NCI-H2171 (cell line): ENCODE data around the gene ARL3.
"Not testable (repeated sequence)": the region's sequence is repeated elsewhere in the genome, so short reads cannot be mapped to it uniquely, and the experiment has no call there.

ENCODE experiments used
- DNase-seq: peaks from one replicate; lab custom pipeline; 2025; lab: John Stamatoyannopoulos, UW

The ARL3 gene

DNA sequence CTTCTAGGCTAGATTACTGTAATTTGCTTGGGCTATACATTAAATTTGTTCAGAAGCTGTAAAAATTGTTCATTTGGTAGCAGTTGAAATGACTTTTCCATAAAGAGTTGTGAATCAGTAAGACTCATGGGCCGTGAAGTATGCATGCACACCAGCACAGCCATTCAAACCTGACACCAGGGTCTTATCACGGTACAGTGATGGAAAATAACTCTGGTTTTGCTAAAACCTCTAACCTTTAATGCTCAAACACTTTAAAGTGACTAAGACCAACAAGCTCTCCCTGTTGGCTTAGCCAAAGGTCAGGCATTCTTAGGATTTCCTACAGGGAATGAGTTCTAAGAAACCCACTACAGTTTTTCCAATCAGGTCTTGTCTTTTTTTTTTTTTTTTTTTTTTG lies 11.5 kb downstream of the ARL3 start:
- DNase-seq = no peak

DNA sequence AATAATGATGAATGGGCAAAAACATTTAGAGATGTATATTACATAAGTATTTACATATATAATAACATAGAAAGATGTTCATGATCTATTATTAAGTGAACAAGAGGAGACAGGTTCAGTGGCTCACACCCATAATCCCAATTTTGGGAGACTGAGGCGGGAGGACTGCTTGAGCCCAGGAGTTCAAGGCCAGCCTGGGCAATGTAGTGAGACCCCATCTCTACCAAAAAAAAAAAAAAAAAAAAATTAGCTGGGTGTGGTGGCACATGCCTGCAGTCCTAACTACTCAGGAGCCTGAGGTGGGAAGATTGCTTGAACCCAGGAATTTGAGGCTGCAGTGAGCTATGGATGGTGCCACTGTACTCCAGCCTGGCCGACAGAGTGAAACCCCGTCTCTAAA lies 12.4 kb downstream of the ARL3 start:
- no peak for DNase-seq

DNA sequence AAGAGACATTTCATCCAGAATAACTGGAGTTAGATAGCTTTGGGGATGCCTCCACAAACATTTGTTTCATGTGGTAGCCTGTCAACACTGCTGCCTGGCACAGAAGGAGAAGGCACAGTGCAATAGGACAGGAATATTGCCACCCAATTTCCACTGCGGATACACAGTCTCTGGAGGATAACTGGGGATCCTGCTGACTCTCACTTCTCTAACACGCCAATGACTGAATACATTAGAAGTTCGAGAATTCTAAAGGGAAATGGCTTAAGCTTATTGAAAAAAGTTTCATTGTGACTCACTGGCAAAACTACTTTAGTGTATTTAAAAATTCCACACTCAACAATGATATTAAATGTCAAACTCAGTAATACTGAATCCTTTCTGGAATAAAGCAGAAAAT lies 12.9 kb downstream of the ARL3 start:
- DNase-seq = no peak

DNA sequence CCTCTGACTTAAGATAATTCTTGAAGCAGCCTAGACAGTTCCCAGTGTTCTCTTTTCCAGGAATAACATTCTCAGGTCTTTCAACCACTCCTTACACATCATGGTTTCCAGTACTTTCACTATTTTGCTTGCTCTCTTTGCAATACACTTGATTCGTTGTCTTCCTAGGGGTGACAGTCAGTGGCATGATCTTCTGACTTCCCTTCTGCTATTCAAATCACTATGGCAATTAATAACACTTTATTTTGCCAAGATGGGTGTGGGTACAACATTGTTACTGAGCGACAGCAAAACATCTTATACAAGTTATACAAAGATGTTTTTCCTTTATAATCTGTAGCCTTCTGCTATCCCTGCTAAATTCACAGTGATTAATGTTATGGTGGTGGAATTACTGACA lies 15.3 kb downstream of the ARL3 start:
- DNase-seq = no peak

DNA sequence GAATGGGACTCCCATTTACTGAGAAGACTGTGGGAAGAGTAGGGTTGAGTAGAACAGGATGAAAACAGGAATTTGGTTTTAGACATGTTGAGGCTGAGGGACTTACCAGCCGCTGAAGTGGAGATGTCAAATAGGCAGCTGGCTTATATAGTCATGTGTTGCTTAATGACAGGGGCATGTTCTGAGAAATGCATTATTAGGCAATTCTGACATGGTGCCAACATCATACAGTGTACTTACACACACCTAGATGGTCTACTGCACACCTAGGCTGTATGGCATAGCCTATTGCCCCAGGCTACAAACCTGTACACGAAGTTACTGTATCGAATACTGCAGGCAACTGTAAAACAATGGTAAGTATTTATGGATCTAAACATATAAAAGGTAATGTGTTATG lies 17.5 kb downstream of the ARL3 start:
- no peak for DNase-seq

DNA sequence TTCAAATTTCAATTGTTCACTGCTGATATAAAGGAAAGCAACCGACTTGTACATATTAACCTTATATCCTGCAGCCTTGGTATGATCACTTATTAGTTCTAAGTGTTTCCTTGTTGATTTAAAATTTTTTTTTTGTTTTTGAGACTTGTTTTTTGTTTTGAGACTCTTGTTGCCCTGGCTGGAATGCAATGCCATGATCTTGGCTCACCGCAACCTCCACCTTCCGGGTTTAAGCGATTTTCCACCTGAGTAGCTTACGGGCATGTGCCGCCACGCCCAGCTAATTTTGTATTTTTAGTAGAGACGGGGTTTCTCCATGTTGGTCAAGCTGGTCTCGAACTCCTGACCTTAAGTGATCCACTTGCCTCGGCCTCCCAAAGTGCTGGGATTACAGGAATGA lies 18.8 kb downstream of the ARL3 start:
- not testable (repeated sequence) for DNase-seq

DNA sequence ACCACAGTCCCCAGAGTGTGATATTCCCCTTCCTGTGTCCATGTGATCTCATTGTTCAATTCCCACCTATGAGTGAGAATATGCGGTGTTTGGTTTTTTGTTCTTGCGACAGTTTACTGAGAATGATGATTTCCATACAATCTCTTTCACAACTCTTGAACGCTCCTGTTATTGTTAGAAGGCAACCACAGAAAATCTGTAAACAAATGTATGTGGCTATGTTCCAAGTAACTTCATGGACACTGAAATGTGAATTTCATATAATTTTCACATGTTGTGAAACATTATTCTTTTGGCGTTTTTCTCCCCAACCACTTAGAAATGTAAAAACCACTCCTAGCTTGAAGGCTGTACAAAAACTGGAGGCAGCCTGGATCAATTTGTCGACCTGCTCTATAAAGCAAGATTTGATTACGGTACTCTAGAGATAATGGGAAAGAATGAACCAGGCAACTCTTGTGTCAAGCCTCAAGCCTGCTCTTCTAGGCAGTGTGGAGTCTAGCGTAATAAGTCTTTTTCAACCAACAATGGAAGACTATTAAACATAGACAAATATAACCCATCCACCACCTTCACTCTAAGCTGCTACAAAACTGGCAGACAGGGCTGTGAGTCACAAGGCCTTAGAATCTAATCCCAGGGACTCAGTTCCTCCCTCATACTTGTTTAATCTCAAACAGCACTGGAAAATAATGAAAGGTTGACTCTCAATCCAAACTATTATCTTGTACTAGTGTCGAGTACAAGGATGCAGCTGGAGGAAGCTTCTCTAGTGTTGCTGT lies 22.7 kb downstream of the ARL3 start:
- no peak for DNase-seq

DNA sequence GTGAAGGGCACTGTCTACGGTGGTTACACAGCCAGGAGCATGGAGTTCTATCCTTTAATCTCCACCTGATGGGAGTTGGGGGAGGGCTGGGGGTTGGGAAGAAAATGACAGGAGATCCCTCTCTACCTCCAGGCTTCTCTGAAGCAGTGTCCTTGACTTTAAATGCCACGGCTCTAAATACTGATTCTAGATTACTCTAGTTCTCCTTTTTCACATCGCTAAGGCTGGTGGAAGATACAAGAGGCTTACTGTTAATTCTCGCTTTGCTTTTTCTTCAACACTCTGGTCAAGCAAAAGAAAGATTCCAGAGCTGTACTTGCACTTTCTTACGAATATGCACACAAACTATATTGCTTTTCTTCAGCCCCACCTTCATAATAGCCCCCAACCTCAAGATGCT lies 30.5 kb downstream of the ARL3 start:
- DNase-seq = no peak

DNA sequence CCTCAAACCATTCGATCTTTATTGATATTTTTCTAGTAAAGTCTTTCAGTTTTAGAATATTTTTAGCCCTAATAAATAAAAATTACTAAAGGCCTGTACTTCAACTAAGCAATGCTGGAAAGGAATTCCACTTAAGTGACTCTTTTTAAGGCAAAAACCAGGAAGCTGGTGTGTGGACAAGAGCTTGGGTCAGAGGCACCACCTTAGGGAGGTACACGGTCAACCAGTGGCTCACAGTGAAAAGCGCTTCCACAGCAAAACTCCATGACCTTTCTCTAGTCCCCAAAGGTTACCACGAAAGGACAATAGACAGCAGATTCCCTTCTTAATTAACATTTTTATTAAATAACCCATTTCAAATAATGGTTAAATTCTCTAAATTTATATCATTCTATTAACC lies 31.2 kb downstream of the ARL3 start:
- no peak for DNase-seq

DNA sequence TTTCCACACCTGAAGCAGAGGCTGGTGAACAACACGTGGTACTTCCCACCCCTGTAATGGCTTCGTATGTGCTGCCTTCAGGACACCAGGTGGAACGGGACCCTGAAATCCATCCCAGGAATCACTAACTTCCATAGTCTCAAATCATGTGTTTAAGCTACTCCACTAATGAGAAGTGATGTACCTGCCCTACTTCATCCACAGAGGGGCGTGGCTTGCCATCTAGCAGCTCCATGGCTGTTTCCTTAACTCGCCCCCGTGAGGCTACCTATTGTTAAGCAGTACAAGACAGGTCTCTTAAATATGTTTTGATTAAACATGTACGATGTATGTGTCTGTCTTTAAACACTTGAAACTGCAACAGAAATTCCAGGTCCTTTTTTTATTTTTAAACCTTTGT lies 31.8 kb downstream of the ARL3 start:
- DNase-seq = no peak

DNA sequence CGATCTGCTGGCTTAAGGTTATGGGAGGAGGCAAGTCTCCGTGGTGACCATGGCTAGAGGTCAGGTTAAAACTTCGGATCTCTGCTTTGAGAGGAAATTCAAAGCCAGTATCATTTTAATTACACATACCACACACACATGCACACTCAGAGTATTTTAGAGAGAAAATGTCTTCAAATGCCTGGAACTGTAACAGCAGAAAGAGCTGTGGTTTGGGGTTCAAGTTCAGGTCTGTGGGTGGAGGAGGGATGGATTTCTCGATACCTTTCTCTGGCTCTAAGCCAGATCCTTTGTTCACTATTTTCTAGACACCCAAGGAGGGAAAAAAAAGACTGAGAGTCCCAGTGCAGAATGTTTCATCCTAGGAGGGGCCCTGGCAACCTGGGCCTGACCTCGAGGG lies 32.5 kb downstream of the ARL3 start:
- DNase-seq = no peak

DNA sequence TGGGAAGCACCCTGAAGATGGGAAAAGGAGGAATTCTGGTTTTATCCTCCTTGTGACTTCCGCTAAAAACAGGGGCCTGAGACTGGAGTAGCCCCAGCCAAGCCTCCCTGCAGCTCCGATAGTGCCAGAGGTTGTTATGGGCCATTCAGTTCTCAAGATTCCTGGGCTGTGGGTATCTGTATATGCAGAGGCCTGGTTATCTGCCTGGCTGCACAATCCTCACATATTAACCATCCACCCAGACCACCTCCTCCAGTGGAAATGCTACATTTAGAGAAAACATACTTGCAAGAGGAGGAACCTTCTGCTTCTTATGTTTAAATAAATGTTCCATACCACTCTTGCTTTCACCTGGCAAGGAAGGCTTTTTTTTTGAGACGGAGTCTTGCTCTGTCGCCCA lies 34.6 kb downstream of the ARL3 start:
- no peak for DNase-seq

DNA sequence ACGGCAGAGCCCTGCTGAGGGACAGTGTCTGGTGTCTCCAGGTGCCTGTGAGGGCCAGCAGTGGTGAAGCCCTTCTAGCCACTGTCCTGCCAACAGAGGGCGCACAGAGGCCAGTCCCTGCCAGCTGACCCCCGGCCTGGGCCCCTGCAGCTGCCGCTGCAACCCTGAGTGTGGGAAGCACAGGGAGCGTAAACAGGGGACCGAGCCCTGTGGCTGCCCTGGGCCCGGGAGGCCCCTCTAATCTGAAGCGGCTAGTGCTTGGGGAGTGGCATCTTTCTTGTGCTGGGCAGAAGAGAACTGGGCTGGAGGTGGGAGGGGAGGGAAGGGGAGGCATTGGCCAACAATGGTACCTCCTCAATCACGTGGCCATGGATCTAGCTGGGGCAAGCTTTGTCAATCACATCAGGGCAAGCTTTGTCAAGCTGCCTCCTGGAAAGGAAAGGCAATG lies 35.3 kb downstream of the ARL3 start:
- no peak for DNase-seq

DNA sequence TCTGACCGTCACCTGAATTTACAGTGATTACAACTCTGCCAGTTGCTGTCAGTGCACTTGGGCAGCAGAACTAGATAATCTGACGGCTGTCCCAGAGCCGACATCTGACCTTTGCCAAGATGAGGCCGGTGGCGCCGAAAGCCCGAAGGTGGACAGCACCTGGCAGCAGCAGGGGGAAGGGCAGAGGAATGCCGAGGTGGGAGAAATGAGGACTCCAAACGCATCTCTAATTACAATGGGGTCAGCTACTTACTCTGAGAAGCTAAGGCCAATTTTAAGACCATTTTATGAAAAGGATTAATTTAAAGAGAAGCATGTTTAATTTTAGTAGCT lies 36.2 kb downstream of the ARL3 start:
- no peak for DNase-seq

DNA sequence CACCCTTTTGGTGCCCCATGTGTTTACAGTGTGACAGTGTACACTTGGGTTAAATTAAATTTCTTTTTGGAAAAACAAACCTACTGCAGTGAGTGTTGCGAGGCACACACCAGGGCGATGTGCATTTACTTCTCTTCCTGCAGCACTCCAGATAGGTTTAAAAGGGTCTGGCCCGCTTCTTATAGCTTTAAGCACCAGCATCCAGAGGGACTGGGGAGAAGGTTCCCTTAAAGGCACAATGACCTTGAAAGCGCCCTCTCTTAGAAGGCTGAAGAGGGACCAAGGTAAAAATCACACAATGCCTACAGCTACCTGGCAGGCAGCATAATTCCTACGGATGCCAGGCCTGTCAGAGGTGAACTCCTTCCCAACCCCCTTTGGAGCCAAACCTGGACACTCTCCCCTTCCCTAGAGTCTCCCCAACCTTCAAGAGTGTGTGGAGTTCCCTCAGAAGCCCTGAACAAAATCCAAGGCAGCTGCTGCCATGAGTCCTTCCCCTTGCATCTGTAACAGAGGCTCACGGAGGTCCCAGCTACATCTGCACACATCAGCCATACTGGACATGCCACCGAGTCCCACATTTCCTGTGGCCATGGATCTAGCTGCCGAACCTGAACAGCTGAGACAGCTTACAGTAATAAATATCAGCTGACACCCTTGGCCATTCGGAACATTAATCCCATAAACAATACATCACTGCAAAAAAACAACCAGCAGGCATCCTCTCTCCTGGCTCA lies 36.7 kb downstream of the ARL3 start:
- DNase-seq = no peak

DNA sequence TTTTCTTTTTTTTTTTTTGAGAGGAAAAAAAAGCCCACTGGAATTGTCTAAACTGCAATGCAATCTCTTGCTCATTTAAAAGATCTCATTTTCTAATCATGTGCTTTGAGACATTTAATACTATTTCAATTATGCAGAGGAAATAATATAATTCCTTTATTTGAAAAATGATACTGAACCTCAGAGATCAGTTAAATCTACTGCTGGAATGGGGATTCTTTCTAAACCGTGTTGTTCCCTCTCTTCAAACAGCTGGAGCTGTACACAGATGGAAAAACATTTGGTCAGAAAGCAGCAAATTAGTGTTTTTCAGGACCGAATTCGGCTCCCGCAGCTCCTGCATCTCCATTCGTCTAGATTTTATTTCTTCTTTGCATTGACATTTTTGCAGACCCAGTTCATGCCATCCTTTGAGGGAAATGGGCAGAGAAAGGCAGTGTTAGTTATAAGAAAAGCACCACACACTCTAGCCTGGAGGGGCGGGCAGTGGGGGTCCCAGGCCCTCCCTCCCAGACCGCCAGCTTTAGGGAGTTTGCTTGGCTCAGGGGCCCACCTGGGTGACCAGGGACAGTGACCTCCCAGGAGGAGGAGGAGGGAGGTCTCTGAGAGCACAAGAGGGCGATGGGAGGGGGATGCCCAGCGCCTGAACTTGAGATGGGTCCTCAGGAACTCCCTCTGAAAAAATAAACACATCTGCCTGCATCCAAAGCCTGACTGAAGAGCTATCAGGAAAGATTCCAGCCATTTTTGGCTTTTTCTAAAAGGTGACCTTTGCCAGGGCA lies 37.5 kb downstream of the ARL3 start:
- DNase-seq = no peak

DNA sequence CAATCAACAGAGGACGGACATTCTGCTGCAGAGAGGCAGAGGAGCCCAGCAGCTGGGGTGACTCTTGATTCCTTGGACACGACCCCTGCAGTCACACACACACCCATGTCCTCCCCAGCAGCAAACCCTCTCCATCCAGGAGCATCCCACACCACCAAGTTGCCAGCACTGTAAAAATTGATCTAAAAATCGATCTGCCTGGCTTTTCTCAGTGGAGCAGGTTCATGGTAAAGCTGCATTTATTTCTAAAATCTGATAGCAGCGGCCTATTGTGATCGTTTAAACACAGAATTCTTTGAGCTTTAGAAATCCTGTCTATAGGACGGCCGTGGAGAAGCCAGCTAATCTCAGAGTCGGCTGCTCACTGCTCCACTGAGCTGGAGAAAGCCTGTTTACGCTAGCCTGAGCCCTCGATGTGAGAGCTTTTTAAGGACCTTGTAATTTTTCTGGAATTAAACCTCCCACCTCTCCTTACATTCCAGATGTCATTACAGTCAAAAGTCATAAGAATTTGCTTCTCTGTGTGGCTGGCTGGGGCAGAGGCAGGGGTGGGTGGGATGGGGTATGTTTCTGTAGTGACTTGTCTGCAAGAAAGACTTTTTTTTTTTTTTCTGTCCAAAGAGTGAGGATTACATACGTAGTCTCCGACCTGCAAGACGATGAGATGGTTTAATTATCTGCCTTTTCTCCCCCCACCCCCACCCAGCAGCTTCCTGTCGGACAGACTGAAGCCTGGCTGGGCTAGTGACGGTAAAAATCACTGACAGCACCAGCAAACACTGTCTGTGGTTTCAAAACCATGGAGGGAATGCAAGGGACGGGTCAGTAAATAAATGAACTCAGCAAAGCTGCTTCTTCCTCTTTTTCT lies 38.3 kb downstream of the ARL3 start:
- no peak for DNase-seq

DNA sequence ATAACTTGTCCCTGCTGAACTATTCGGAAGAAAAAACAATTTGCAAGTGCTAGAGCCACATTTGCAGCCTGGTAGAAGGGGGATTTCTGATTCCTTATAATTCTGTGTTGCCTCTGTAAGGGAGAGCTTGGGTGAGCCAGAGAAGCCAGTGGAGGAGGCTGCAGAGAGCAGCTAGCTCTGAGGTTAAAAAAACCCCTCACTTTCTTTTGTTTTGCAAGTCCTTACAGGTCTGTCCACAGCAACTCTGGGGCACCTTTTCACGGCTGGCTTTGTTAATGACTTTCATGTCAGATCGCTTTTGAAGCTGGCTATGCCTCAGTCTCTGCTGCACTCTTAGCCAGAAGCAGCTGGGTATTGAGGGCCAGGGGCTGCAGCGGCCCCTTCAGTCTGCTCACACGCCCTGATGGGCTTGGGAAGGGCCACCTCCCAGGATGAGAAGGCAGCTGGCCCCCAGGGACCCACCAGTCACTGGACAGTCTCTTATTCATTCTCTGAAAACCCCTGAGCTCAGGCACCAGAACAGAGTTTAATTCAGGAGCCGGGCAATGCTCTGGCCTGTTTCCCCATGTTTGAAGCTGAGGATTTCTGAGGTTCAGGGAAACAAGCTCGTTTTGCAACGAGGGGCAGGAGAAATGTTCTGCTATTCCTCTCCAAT lies 39.1 kb downstream of the ARL3 start:
- no peak for DNase-seq

DNA sequence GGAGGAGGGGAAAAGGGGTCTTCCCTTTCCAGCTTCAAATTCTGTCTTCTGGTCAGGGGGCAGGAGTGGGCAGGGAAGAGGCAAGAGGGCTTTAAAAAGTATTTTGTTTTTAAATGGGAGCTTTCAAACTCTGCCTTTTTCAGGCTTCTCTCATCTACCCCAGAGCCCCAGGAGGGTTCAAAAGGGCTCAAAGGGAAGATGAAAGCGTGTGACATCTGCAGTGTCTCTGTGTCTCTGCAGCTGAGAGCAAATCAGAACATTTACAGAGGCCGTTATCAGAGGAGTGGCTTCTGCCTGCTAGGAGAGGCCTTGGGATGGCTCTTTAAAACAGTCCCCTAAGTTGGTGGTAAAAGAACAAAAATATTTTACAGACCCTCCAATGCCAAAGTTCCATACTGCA lies 39.6 kb downstream of the ARL3 start:
- DNase-seq = no peak

DNA sequence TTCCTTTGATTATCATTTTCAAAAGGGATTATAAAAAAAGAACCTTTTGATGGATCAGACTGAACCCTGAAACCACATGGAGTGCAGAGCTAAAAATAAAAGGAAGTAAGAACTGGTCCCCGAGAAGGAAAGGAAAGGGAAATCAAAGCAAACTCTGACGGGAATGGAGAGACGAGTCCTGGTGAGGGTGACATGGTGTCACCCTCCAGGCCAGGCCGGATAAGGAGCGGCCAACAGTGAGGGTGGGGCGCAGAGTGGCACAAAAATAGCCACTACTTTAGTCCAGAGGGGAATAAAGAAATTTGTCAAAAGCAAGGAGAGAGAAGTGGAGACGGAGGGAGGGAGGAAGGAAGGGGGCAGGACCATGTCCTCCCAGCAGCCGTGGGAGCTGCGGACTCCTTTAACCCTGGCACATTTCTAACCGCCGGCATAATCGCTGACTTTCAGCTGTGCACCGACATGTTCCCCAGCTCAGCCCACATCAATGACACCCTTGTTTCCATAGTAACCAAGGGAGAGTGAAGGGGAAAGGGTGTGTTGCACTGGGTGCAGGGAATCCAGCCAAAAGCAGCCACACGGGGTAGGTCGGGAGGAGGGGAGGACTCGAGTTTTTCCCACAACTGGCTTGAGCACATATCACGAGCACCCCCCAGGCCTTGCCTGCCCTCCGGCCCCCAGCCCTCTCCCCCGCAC lies 40.2 kb downstream of the ARL3 start:
- peak; percentile 40 for DNase-seq

DNA sequence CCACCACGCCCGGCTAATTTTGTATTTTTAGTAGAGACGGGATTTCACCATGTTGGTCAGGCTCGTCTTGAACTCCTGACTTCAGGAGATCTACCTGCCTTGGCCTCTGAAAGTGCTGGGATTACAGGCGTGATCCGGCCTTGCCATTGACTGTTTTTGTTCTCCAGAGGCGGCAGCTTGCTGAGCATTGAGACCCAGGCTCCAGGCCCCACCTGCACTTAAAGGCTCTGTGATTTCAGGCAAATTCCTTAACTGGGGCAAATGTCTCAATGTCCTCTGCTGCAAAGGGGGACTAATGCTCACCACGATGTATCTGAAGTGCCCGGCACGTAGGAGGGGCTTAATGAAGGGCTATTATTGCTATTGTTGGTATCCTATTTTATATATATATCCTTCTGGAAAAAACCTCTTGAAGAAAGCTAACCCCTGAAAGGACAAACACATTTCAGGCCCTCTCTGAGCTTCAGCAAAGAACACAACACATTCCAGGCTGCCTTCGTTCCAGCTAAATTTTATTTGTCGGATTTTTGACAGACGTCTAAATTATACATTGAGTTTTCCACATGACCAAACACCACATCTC lies 40.9 kb downstream of the ARL3 start:
- DNase-seq = no peak
